Measurements from ENCODE around the gene KANK3. TPM values are rescaled to one million over a fixed set of nuclear protein-coding genes. Genes with fewer than 3 reads are reported as not detected.
"Not testable (repeated sequence)": the region's sequence is repeated elsewhere in the genome, so short reads cannot be mapped to it uniquely, and the experiment has no call there.

Gene KANK3
- total RNA-seq, 4 donors from 2014 or later, result 0.83 to 7.9 (median 4.3) TPM

GRCh38 chr19:8388612-8388958 is 45.5 kb upstream of the KANK3 start:
- H3K4me1 ChIP-seq, result peaks cover 71% of the 10 kb centered on the region
- no peak for DNase-seq (ENCODE audit: low spot score in 2 of 2)
- 53% methylated on average over 2 of the region's 2 CpGs for WGBS

GRCh38 chr19:8387688-8388611 is 44.9 kb upstream of the KANK3 start:
- H3K27ac ChIP-seq, result peak overlapping the region; percentile 5

More at GRCh38 chr19:8388612-8388958, 45.5 kb upstream of the KANK3 start:
- no peaks in the 10 kb centered on the region for H3K27me3 ChIP-seq
- H3K27ac ChIP-seq, result no peak overlapping the region
- H3K36me3 ChIP-seq, result no peaks in the 10 kb centered on the region
- H3K9me3 ChIP-seq, result no peaks in the 10 kb centered on the region
- no peak overlapping the region for H3K4me3 ChIP-seq
- TF ChIP-seq CTCF (IDR thresholded peaks at IDR 0.05), result no peak
- no peak for TF ChIP-seq EP300 (IDR thresholded peaks at IDR 0.05)
- TF ChIP-seq POLR2A (IDR thresholded peaks at IDR 0.05), result no peak
- TF ChIP-seq POLR2AphosphoS5 (IDR thresholded peaks at IDR 0.05), result no peak

GRCh38 chr19:8386990-8387389 is 43.9 kb upstream of the KANK3 start:
- 97% methylated on average over 4 of the region's 4 CpGs for WGBS
- no peaks in the 10 kb centered on the region for H3K27me3 ChIP-seq
- no peak overlapping the region for H3K4me3 ChIP-seq
- no peaks in the 10 kb centered on the region for H3K9me3 ChIP-seq
- H3K27ac ChIP-seq, result no peak overlapping the region
- DNase-seq (ENCODE audit: low spot score in 2 of 2), result no peak
- peaks cover 61% of the 10 kb centered on the region for H3K4me1 ChIP-seq
- H3K36me3 ChIP-seq, result no peaks in the 10 kb centered on the region
- no peak for TF ChIP-seq CTCF (IDR thresholded peaks at IDR 0.05)
- no peak for TF ChIP-seq EP300 (IDR thresholded peaks at IDR 0.05)
- no peak for TF ChIP-seq POLR2A (IDR thresholded peaks at IDR 0.05)
- TF ChIP-seq POLR2AphosphoS5 (IDR thresholded peaks at IDR 0.05), result no peak

More at GRCh38 chr19:8387688-8388611, 44.9 kb upstream of the KANK3 start:
- no peak for DNase-seq (ENCODE audit: low spot score in 2 of 2)
- Histone ChIP-seq H3K27me3 (no peaks in the 10 kb centered on the region), H3K36me3 (no peaks in the 10 kb centered on the region), H3K4me3 (no peak overlapping the region), H3K4me1 (peaks cover 65% of the 10 kb centered on the region), H3K9me3 (no peaks in the 10 kb centered on the region)
- 90% methylated on average over 16 of the region's 16 CpGs for WGBS
- TF ChIP-seq POLR2A (IDR thresholded peaks at IDR 0.05) (no peak), EP300 (IDR thresholded peaks at IDR 0.05) (no peak), CTCF (IDR thresholded peaks at IDR 0.05) (no peak), POLR2AphosphoS5 (IDR thresholded peaks at IDR 0.05) (no peak)

- H3K4me3 ChIP-seq; H3K9me3 ChIP-seq; DNase-seq (ENCODE audit: low spot score in 2 of 2); H3K27me3 ChIP-seq; H3K36me3 ChIP-seq: not testable (repeated sequence)
- peaks cover 55% of the 10 kb centered on the region for H3K4me1 ChIP-seq
- WGBS, result 92% methylated on average over 8 of the region's 9 CpGs
- H3K27ac ChIP-seq, result peak overlapping the region; percentile 80
These were observed 43.4 kb upstream of the KANK3 start for GRCh38 chr19:8386419-8386818.

- WGBS, result 57% methylated on average over 3 of the region's 3 CpGs
These were observed 42.5 kb upstream of the KANK3 start for GRCh38 chr19:8385566-8385965.

GRCh38 chr19:8385103-8385502 is 42.0 kb upstream of the KANK3 start:
- not testable (repeated sequence) for H3K4me3 ChIP-seq; H3K36me3 ChIP-seq; DNase-seq (ENCODE audit: low spot score in 2 of 2); H3K27me3 ChIP-seq; H3K9me3 ChIP-seq
- peaks cover 48% of the 10 kb centered on the region for H3K4me1 ChIP-seq
- 52% methylated on average over 2 of the region's 2 CpGs for WGBS
- peak overlapping the region; percentile 80 for H3K27ac ChIP-seq

More at GRCh38 chr19:8385566-8385965, 42.5 kb upstream of the KANK3 start:
- Histone ChIP-seq H3K27ac (peak overlapping the region; percentile 80), H3K4me1 (peaks cover 48% of the 10 kb centered on the region)
- not testable (repeated sequence) for DNase-seq (ENCODE audit: low spot score in 2 of 2); H3K9me3 ChIP-seq; H3K36me3 ChIP-seq; H3K4me3 ChIP-seq; H3K27me3 ChIP-seq

- peak overlapping the region; percentile 41 for H3K27ac ChIP-seq
- not testable (repeated sequence) for H3K36me3 ChIP-seq; H3K27me3 ChIP-seq; DNase-seq (ENCODE audit: low spot score in 2 of 2); H3K4me3 ChIP-seq; H3K9me3 ChIP-seq
- WGBS, result 77% methylated on average over 4 of the region's 4 CpGs
- H3K4me1 ChIP-seq, result peaks cover 45% of the 10 kb centered on the region
These were observed 41.5 kb upstream of the KANK3 start for GRCh38 chr19:8384569-8384968.

- not testable (repeated sequence) for H3K27ac ChIP-seq; H3K36me3 ChIP-seq; H3K9me3 ChIP-seq; H3K27me3 ChIP-seq; DNase-seq (ENCODE audit: low spot score in 2 of 2); H3K4me3 ChIP-seq
- peaks cover 14% of the 10 kb centered on the region for H3K4me1 ChIP-seq
- 96% methylated on average over 13 of the region's 13 CpGs for WGBS
These were observed 36.3 kb upstream of the KANK3 start for GRCh38 chr19:8379156-8379891.
